ENCODE results near the gene BCL2L14.

- no peak for TF ChIP-seq CTCF (IDR thresholded peaks at IDR 0.05; ENCODE audit: low read depth, low read length, poor library complexity, severe bottlenecking)
- no peak for TF ChIP-seq EZH2phosphoT487 (IDR thresholded peaks at IDR 0.05; ENCODE audit: borderline replicate concordance, low read length)
Measured at GRCh38 chr12:12091977-12092663, 21.4 kb downstream of the BCL2L14 start.

Measured in DOHH2 (cell line).